ENCODE results near the gene DEFB131B.

GRCh38 chr11:71928737-71929443 lies 50.6 kb downstream of the DEFB131B start, which contains the start of gene RNF121:
- no peak for TF ChIP-seq CTCF (IDR thresholded peaks at IDR 0.05)
- TF ChIP-seq EP300 (IDR thresholded peaks at IDR 0.05), result no peak
- TF ChIP-seq POLR2A (IDR thresholded peaks at IDR 0.05), result peak in 1 of 4 donors; percentile 55
